SU-DHL-6 (cell line): ENCODE results near the gene NOL3.

Experiments
- H2AFZ ChIP-seq: fragments of 200-600 bp; sonication (generic); 2 replicates; pipeline ENCODE4 v1.6.1; 2014; ENCODE audit warnings: low read depth, mild to moderate bottlenecking, moderate library complexity, mixed read lengths, antibody characterized with exemption, low read length; ENCODE audit not compliant: severe bottlenecking
- H3F3A ChIP-seq: fragments of 200-600 bp; shearing (Covaris generic); 2 replicates; pipeline ENCODE4 v1.6.0; 2016; ENCODE audit warnings: antibody characterized with exemption, mild to moderate bottlenecking; ENCODE audit not compliant: insufficient read depth
- H3K27ac ChIP-seq: fragments of 200-600 bp; sonication (generic); 2 replicates; pipeline ENCODE4 v1.5.1; 2016; ENCODE audit warnings: low read depth, mild to moderate bottlenecking, low read length, moderate library complexity, mixed read lengths
- H3K27me3 ChIP-seq: fragments of 200-600 bp; sonication (generic), shearing (Covaris generic); 2 replicates; pipeline ENCODE4 v1.6.0; 2014; ENCODE audit warnings: mild to moderate bottlenecking, low read length
- H3K36me3 ChIP-seq: fragments of 200-600 bp; sonication (generic); 2 replicates; pipeline ENCODE4 v1.6.1; 2014; ENCODE audit warnings: mild to moderate bottlenecking, low read length, mixed read lengths
- H3K4me2 ChIP-seq: fragments of 300-600, 200-600 bp; shearing (Covaris generic), sonication (generic); 2 replicates; pipeline ENCODE4 v1.6.0; 2014; ENCODE audit warnings: low read length, low read depth, mild to moderate bottlenecking; ENCODE audit not compliant: poor library complexity, severe bottlenecking
- H3K4me3 ChIP-seq: fragments of 200-600 bp; sonication (generic); 2 replicates; pipeline ENCODE4 v1.5.1; 2014; ENCODE audit warnings: antibody characterized with exemption, low read length, mild to moderate bottlenecking, mixed read lengths; ENCODE audit not compliant: insufficient read depth, poor library complexity, severe bottlenecking
- H3K79me2 ChIP-seq: fragments of 200-600 bp; sonication (generic); 2 replicates; pipeline ENCODE4 v1.6.1; 2014; ENCODE audit warnings: mild to moderate bottlenecking, low read length, moderate library complexity; ENCODE audit not compliant: insufficient read depth
- H3K9ac ChIP-seq: fragments of 200-600 bp; sonication (generic); 2 replicates; pipeline ENCODE4 v1.7.0; 2014; ENCODE audit warnings: mild to moderate bottlenecking, low read length
- H3K9me2 ChIP-seq: fragments of 200-600 bp; sonication (generic); replicated peaks from 2 replicates; pipeline ENCODE4 v1.6.1; 2014; ENCODE audit warnings: low read length; ENCODE audit not compliant: insufficient read depth
- H3K9me3 ChIP-seq: fragments of 200-600 bp; sonication (generic); 2 replicates; pipeline ENCODE4 v1.6.1; 2014; ENCODE audit warnings: low read length, mixed read lengths; ENCODE audit not compliant: insufficient read depth
- H4K20me1 ChIP-seq: fragments of 200-600 bp; sonication (generic); 2 replicates; pipeline ENCODE4 v1.6.1; 2014; ENCODE audit warnings: low read depth, mild to moderate bottlenecking, antibody characterized with exemption, low read length, moderate library complexity, mixed read lengths
- EZH2phosphoT487 ChIP-seq: fragments of 200-600 bp; sonication (generic), shearing (Covaris generic); conservative IDR thresholded peaks from 2 replicates; pipeline ENCODE4 v1.6.1; 2018; ENCODE audit warnings: mild to moderate bottlenecking, antibody characterized with exemption, low read length, moderate library complexity, mixed read lengths
- TF ChIP-seq, protein P1 (sequence below): fragments of 200-600 bp; sonication (generic); IDR thresholded peaks from one replicate; pipeline ENCODE4 v1.5.1; 2017; ENCODE audit warnings: antibody characterized with exemption, mild to moderate bottlenecking, low read length, moderate library complexity; ENCODE audit not compliant: insufficient read depth, poor library complexity, severe bottlenecking

NOL3 gene

DNA sequence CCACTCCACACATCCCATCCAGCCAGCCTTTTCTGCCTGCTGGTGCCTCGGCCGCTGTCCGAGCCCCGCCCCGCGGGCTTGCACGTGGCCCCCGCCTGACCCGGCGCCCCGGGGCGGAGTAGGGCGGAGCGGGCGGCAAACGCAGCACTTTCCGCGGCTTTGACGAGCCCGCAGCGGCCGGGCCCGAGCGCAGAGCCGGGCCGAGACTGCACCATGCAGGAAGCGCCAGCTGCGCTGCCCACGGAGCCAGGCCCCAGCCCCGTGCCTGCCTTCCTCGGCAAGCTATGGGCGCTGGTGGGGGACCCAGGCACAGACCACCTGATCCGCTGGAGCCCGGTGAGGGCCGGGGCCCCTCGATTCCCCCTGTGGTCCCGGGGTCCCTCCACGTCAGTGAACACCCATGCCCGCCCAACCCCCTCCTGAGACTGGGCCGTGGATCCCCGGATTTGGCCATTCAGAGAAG lies 5.7 kb upstream of the NOL3 start, which contains the start of gene HSF4:
HSF4 (plus strand) TSS at position 147 of the 463 bp plus-strand sequence; CDS start at position 214, 67 bp downstream.
- Histone ChIP-seq H4K20me1 (no peaks in the 10 kb centered on the region), H3K9ac (no peak within 1 kb of the TSS), H3K9me3 (no peaks in the 10 kb centered on the region), H3K9me2 (no peaks in the 10 kb centered on the region), H3K36me3 (no peaks in the 10 kb centered on the region), H3K27me3 (no peaks in the 10 kb centered on the region), H3F3A (no peaks in the 10 kb centered on the region; the same call in 1 of the 2 replicates), H2AFZ (no peak within 1 kb of the TSS), H3K4me2 (peak within 1 kb of the TSS; percentile 35), H3K4me3 (no peak within 1 kb of the TSS), H3K27ac (no peak within 1 kb of the TSS), H3K79me2 (no peaks in the 10 kb centered on the region)
- no peak for TF ChIP-seq EZH2phosphoT487
- TF ChIP-seq, protein P1, sequence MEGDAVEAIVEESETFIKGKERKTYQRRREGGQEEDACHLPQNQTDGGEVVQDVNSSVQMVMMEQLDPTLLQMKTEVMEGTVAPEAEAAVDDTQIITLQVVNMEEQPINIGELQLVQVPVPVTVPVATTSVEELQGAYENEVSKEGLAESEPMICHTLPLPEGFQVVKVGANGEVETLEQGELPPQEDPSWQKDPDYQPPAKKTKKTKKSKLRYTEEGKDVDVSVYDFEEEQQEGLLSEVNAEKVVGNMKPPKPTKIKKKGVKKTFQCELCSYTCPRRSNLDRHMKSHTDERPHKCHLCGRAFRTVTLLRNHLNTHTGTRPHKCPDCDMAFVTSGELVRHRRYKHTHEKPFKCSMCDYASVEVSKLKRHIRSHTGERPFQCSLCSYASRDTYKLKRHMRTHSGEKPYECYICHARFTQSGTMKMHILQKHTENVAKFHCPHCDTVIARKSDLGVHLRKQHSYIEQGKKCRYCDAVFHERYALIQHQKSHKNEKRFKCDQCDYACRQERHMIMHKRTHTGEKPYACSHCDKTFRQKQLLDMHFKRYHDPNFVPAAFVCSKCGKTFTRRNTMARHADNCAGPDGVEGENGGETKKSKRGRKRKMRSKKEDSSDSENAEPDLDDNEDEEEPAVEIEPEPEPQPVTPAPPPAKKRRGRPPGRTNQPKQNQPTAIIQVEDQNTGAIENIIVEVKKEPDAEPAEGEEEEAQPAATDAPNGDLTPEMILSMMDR = no peak

DNA sequence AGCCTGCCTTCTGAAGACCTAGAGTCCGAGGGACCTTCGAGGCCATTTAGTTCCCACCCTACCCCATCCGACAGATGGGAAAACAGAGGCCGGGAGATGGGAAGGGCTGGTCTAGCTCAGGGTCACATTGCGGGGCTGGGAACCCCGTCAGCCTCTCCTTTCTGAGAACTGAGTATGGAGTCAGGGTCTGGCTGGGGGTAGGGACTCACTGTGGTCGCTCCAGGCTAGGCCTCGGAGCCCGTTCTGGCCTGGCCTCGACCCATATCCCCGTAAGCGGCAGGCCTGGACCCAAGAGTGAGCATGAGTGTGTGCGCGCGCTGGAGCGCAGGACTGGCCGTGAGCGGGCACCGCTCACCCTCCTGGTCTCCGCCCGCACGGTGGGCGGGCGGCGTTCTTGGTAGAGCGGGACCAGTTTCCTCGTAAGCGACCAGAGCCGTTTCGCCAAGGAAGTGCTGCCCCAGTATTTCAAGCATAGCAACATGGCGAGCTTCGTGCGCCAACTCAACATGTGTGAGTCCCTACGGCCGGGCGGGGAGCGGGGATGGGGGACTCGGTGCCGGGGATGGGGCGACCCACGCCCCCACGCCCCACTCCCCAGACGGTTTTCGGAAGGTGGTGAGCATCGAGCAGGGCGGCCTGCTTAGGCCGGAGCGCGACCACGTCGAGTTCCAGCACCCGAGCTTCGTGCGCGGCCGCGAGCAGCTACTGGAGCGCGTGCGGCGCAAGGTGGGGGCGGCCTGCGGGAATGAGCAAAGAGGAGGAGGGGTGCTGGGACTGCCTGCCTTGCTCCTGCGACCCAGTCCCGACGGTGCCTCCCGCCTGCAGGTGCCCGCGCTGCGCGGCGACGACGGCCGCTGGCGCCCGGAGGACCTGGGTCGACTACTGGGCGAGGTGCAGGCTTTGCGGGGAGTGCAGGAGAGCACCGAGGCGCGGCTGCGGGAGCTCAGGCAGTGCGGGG lies 4.9 kb upstream of the NOL3 start:
- no peak overlapping the region for H2AFZ ChIP-seq
- no peaks in the 10 kb centered on the region for H3K36me3 ChIP-seq
- H3K9me3 ChIP-seq = no peaks in the 10 kb centered on the region
- TF ChIP-seq EZH2phosphoT487 = no peak
- H3K79me2 ChIP-seq = no peaks in the 10 kb centered on the region
- H3K9me2 ChIP-seq = no peaks in the 10 kb centered on the region
- H3K9ac ChIP-seq = no peak overlapping the region
- no peak overlapping the region for H3K4me2 ChIP-seq
- no peak overlapping the region for H3K27ac ChIP-seq
- no peaks in the 10 kb centered on the region for H4K20me1 ChIP-seq
- H3F3A ChIP-seq = no peaks in the 10 kb centered on the region; the same call in 1 of the 2 replicates
- no peak overlapping the region for H3K4me3 ChIP-seq
- H3K27me3 ChIP-seq = no peaks in the 10 kb centered on the region

DNA sequence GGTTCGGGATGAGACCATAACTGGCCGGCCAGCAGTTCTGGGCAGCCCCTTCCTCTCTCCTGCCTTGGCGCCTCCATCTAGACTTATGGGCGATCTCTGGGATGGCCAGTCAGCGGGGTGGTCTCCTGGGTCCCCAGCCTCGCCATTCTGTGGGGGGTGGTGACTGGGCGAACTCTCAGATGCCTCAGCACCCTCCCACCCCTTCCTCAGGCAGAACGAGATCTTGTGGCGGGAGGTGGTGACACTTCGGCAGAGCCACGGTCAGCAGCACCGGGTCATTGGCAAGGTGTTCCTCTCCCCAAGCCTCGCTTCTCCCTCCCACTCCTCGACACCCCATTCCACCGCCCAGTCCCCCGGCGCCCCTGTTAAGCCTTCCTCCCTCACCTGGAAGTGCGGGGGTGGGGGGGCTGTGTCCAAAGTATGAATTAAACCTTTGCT lies 4.2 kb upstream of the NOL3 start:
- H3K4me3 ChIP-seq = no peak overlapping the region

More for the DNA sequence above, 4.2 kb upstream of the NOL3 start:
- H3K27me3 ChIP-seq = no peaks in the 10 kb centered on the region
- no peak overlapping the region for H3K4me2 ChIP-seq
- no peaks in the 10 kb centered on the region for H3K36me3 ChIP-seq
- no peak overlapping the region for H2AFZ ChIP-seq
- H3K9ac ChIP-seq = no peak overlapping the region
- no peaks in the 10 kb centered on the region for H3K79me2 ChIP-seq
- no peaks in the 10 kb centered on the region for H3F3A ChIP-seq
- TF ChIP-seq, protein P1 = no peak
- TF ChIP-seq EZH2phosphoT487 = no peak
- H3K27ac ChIP-seq = no peak overlapping the region
- H3K9me3 ChIP-seq = no peaks in the 10 kb centered on the region
- no peaks in the 10 kb centered on the region for H4K20me1 ChIP-seq
- no peaks in the 10 kb centered on the region for H3K9me2 ChIP-seq
